Fibroblast of skin of left biceps (primary cell): Measurements from ENCODE around the gene C1orf116.

Experiments used
- DNase-seq, 2 experiments: peaks; one replicate each; pipeline ENCODE4 v3.0.0-alpha.2; 2013; ENCODE audit warnings: low read depth in 2 of 2

C1orf116 gene

GRCh38 chr1:207020065-207020708 lies 12.4 kb downstream of the C1orf116 start:
- DNase-seq, result no peak

GRCh38 chr1:207019661-207020060 lies 12.9 kb downstream of the C1orf116 start:
- no peak for DNase-seq

- no peak for DNase-seq
Observed at GRCh38 chr1:207019161-207019560, 13.4 kb downstream of the C1orf116 start.

- no peak for DNase-seq
Observed at GRCh38 chr1:207018707-207019106, 13.8 kb downstream of the C1orf116 start.

GRCh38 chr1:207017615-207018559 lies 14.7 kb downstream of the C1orf116 start:
- no peak for DNase-seq

- DNase-seq, result no peak
Observed at GRCh38 chr1:207015791-207016190, 16.8 kb downstream of the C1orf116 start.

GRCh38 chr1:207014728-207015127 lies 17.8 kb downstream of the C1orf116 start:
- no peak for DNase-seq

- DNase-seq, result no peak
Observed at GRCh38 chr1:207013321-207014085, 19.1 kb downstream of the C1orf116 start.

GRCh38 chr1:207010726-207011125 lies 21.8 kb downstream of the C1orf116 start:
- DNase-seq, result no peak

- no peak for DNase-seq
Observed at GRCh38 chr1:207009945-207010344, 22.6 kb downstream of the C1orf116 start.

- DNase-seq, result no peak
Observed at GRCh38 chr1:207009182-207009850, 23.2 kb downstream of the C1orf116 start.

- peak; percentile 89 for DNase-seq
Observed at GRCh38 chr1:207007352-207008033, 25.1 kb downstream of the C1orf116 start.

GRCh38 chr1:207006914-207007313 lies 25.6 kb downstream of the C1orf116 start:
- DNase-seq, result no peak

GRCh38 chr1:207006083-207006482 lies 26.5 kb downstream of the C1orf116 start:
- no peak for DNase-seq

GRCh38 chr1:207004931-207005830 lies 27.4 kb downstream of the C1orf116 start:
- DNase-seq, result peak; percentile 25 to 27

GRCh38 chr1:207003210-207003609 lies 29.3 kb downstream of the C1orf116 start:
- DNase-seq, result no peak

GRCh38 chr1:207002724-207003146 lies 29.8 kb downstream of the C1orf116 start:
- DNase-seq, result no peak

- DNase-seq, result no peak
Observed at GRCh38 chr1:207001492-207002245, 30.9 kb downstream of the C1orf116 start.

GRCh38 chr1:207000651-207001291 lies 31.8 kb downstream of the C1orf116 start:
- no peak for DNase-seq
